Mammary epithelial cell (primary cell): ENCODE data around the gene GPR146.

Experiments
- EZH2 ChIP-seq: IDR thresholded peaks from 2 replicates; pipeline ENCODE4 v1.6.1; 2012; ENCODE audit warnings: low read length, inconsistent platforms, borderline replicate concordance
- TF ChIP-seq, protein P1 (sequence below), 2 donors: IDR thresholded peaks in 1 of 2; conservative IDR thresholded peaks in 1 of 2; 2 replicates each; pipeline ENCODE4 v1.5.1; 2011 to 2012; ENCODE audit warnings: inconsistent platforms in 2 of 2, low read length in 2 of 2, mild to moderate bottlenecking in 2 of 2, control low read depth in 1 of 2, low read depth in 1 of 2; ENCODE audit not compliant: insufficient read depth in 1 of 2; ENCODE audit errors: extremely low read depth in 1 of 2

DNA sequence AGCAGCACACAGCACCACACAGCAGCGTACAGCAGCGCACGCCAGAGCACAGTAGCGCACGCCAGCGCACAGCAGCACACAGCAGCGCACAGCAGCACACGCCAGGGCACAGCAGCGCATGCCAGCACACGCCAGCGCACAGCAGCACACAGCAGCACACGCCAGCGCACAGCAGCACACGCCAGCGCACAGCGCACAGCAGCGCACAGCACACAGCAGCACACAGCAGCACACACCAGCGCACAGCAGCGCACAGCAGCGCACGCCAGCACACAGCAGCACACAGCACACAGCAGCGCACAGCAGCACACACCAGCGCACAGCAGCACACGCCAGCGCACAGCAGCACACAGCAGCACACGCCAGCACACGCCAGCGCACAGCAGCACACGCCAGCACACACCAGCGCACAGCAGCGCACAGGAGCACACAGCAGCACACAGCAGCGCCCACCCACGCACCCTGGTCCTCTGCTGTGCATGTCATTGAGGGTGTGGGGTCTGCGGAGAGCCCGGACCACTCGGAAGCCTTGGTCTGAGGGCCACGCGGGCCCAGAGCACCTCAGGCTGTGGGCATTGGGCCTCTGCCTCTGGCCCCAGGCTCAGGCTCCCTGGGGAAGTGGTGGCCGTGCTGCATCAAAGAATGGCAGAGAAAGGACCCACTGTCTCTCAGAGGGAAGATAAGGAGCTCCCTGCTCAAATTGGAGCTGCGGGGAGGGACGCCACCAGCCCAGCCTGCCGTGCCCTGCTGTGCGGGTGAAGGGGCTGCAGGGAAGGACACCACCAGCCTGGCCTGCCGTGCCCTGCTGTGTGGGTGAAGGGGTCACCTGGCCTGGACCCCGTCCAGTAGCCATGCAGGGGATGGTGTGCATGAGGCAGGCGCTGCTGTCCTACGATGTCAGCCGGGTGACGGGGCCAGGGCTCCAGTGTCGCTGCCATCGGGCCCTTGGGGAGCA, 27.5 kb upstream of the GPR146 start:
- TF ChIP-seq EZH2 = no peak
- TF ChIP-seq, protein P1, sequence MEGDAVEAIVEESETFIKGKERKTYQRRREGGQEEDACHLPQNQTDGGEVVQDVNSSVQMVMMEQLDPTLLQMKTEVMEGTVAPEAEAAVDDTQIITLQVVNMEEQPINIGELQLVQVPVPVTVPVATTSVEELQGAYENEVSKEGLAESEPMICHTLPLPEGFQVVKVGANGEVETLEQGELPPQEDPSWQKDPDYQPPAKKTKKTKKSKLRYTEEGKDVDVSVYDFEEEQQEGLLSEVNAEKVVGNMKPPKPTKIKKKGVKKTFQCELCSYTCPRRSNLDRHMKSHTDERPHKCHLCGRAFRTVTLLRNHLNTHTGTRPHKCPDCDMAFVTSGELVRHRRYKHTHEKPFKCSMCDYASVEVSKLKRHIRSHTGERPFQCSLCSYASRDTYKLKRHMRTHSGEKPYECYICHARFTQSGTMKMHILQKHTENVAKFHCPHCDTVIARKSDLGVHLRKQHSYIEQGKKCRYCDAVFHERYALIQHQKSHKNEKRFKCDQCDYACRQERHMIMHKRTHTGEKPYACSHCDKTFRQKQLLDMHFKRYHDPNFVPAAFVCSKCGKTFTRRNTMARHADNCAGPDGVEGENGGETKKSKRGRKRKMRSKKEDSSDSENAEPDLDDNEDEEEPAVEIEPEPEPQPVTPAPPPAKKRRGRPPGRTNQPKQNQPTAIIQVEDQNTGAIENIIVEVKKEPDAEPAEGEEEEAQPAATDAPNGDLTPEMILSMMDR (conservative IDR thresholded peaks at IDR 0.05 in 1 of 2, IDR thresholded peaks at IDR 0.05 in 1 of 2; ENCODE audit: extremely low read depth in 1 of 2, insufficient read depth in 1 of 2, low read depth in 1 of 2, low read length in 2 of 2) = no peak
